Fibroblast of the aortic adventitia (primary cell): ENCODE measurements around the gene FHDC1. TPM values are rescaled to one million over a fixed set of nuclear protein-coding genes. Genes with fewer than 3 reads are reported as not detected.
"Not testable (repeated sequence)": the region's sequence is repeated elsewhere in the genome, so short reads cannot be mapped to it uniquely, and the experiment has no call there.

Experiments
- DNase-seq: peaks from one replicate; pipeline ENCODE4 v3.0.0-alpha.2; 2010; ENCODE audit warnings: low read depth
- H3K4me3 ChIP-seq: 2 replicates; pipeline ENCODE4 v1.5.1; 2011; ENCODE audit warnings: low read depth, mild to moderate bottlenecking, control low read depth, low read length, moderate library complexity
- CTCF ChIP-seq: IDR thresholded peaks from 2 replicates; pipeline ENCODE4 v1.5.1; 2011; ENCODE audit warnings: mild to moderate bottlenecking, low read length, control low read depth, inconsistent platforms; ENCODE audit not compliant: insufficient read depth
- total RNA-seq: library from RNA; depleted of rRNA; stranded (reverse); fragments of >200 nt; gene quantifications from 2 replicates; pipeline ENCODE4 v1.2.3, GENCODE V29; 2012; ENCODE audit warnings: low replicate concordance

FHDC1 gene
- 0.09 and 0.16 TPM in 2 replicates for total RNA-seq

GRCh38 chr4:152935631-152936445, at the start of gene FHDC1:
Gene FHDC1, plus strand, starts transcription at chr4:152936323. Its CDS starts 6,735 bp downstream, at chr4:152943058.
- H3K4me3 ChIP-seq: peak within 1 kb of the TSS; percentile 62
- TF ChIP-seq CTCF: no peak
- no peak for DNase-seq

GRCh38 chr4:152887981-152888380, 48.1 kb upstream of the FHDC1 start:
- H3K4me3 ChIP-seq: no peak overlapping the region
- TF ChIP-seq CTCF: no peak
- DNase-seq: no peak

DNA sequence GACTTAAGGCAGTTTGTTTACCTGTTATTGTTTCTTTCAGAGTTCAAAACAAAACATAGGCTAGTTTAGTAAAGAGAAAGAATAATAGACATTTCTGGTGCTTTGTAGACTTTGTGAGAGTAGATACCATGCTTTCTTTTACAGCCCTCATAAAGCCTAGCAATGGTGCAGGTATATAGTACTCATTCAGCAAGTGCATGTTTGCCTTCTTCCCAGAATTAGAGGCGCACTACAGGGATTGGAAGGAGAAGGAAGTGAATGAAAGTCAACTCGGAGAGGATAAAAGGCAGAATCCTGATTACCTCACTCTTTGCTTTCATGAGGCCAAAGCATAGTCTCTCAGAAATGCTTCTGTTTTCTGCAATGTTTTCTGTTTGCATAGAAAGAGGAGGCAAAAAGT, 43.1 kb upstream of the FHDC1 start:
- no peak overlapping the region for H3K4me3 ChIP-seq
- no peak for DNase-seq
- TF ChIP-seq CTCF: no peak

DNA sequence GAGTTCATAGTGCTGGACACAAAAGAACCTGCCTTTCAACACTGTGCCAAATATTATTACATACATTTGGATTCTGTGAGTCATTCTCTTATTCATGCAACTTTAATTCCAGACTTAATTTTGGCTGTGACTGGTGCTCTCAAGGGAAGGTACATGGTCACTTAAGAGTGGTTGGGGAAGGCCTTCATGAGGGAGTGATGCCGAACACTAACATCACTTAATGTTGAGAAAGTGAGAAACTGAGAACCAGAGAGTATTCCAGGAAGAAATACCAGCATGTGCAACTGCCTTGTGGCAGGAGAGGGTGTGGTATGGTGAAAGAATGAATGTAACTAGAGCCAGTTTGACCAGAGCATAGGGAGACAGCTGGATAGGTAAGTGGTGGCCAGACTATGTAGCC, 41.5 kb upstream of the FHDC1 start:
- H3K4me3 ChIP-seq: no peak overlapping the region
- TF ChIP-seq CTCF: no peak
- peak; percentile 75 for DNase-seq

DNA sequence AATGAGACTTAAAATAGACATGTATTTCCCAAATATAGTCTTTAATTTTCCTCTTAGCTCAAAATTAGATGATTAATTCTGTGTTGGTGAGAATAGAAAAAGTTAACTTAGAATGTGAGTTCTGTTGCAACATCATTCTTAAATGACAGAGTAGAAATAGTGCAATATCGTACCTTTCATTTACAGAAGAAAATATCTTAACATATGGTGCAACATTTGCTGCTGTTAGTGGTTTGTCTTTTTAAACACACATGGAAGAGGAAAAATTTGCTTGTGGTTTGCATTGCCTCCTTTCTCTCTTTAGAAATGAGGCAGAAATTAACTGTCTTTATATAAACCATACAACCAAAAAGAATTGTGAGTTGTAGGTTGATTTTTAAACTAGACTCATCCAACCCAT, 39.3 kb upstream of the FHDC1 start:
- DNase-seq: peak; percentile 15
- H3K4me3 ChIP-seq: no peak overlapping the region
- TF ChIP-seq CTCF: no peak

DNA sequence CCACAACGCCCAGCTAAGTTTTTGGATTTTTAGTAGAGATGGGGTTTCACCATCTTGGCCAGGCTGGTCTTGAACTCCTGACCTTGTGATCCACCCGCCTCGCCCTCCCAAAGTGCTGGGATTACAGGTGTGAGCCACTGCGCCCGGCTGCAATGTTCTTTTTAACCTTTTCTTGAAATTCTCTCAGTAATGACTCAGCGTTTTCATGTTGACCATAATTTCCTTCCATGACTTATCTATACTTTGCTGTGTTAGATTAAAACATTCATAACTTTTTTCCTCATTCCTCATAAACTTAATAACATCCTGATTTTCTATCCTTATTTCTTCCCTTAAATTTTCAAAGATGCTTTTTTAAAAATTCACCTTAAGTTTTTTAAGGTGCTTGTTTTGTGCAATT, 38.0 kb upstream of the FHDC1 start:
- DNase-seq, H3K4me3 ChIP-seq: not testable (repeated sequence)

DNA sequence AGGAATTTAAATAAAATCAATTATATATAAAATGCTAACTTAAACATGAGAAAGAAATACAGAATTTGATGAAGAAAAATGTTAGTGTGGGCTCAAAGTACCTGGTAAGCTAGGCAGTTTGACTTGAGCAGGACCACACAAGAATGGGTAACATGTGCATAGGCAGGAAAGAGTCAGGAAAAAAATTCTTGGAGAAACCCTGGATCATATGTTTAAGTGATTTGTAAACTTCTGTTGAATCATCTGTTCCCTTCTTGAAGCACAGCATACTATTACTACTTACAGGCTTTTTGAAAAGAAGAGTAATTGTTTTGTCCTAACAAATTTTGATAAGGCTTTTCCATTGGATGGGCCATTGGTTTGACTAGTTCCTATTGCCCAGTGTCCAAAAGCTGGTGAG, 37.5 kb upstream of the FHDC1 start:
- no peak for TF ChIP-seq CTCF
- no peak for DNase-seq

More for the DNA sequence above, 37.5 kb upstream of the FHDC1 start:
- H3K4me3 ChIP-seq: no peak overlapping the region
